ENCODE measurements around the gene CEP162. TPM values are rescaled to one million over a fixed set of nuclear protein-coding genes. Genes with fewer than 3 reads are reported as not detected.
"Not testable (repeated sequence)": the region's sequence is repeated elsewhere in the genome, so short reads cannot be mapped to it uniquely, and the experiment has no call there.

The CEP162 gene
- total and polyA plus RNA-seq, 2 donors (not counting 1 experiment from before 2014, with no cell fraction given): 3.7 to 7.4 TPM

GRCh38 chr6:84089081-84089480, 138.4 kb downstream of the CEP162 start:
- H3K9ac ChIP-seq (ENCODE audit: insufficient read depth, low read length): no peak overlapping the region
- H3K36me3 ChIP-seq (ENCODE audit: control insufficient read depth, insufficient read depth, low read length): no peaks in the 10 kb centered on the region
- H3K4me2 ChIP-seq (ENCODE audit: extremely low read depth, insufficient read depth, low read length): no peak overlapping the region
- DNase-seq (ENCODE audit: low read depth in 2 of 2): no peak
- no peak overlapping the region for H3K27ac ChIP-seq (ENCODE audit: insufficient read depth, low read length)
- H3K27me3 ChIP-seq (ENCODE audit: control insufficient read depth, insufficient read depth, low read length): no peaks in the 10 kb centered on the region
- no peak overlapping the region for H3K4me3 ChIP-seq (replicated peaks in 1 of 4; ENCODE audit: control extremely low read depth in 1 of 4, insufficient read depth in 1 of 4, low read depth in 3 of 4, low read length in 4 of 4)
- no peaks in the 10 kb centered on the region for H3K9me3 ChIP-seq (ENCODE audit: control insufficient read depth, insufficient read depth, low read depth, low read length)
- TF ChIP-seq CTCF (conservative IDR thresholded peaks at IDR 0.05 in 1 of 2, IDR thresholded peaks at IDR 0.05 in 1 of 2; ENCODE audit: low read depth in 1 of 2, low read length in 2 of 2) (no peak), EZH2 (IDR thresholded peaks at IDR 0.05; ENCODE audit: low read length, missing control alignments) (no peak)
- H2AFZ ChIP-seq (ENCODE audit: low read length): no peak overlapping the region
- no peaks in the 10 kb centered on the region for H4K20me1 ChIP-seq (ENCODE audit: control insufficient read depth, extremely low read depth, insufficient read depth, low read length)
- no peaks in the 10 kb centered on the region for H3K4me1 ChIP-seq (ENCODE audit: control insufficient read depth, extremely low read depth, insufficient read depth, low read length)
- H3K79me2 ChIP-seq (ENCODE audit: control insufficient read depth, insufficient read depth, low read length): no peaks in the 10 kb centered on the region

DNA sequence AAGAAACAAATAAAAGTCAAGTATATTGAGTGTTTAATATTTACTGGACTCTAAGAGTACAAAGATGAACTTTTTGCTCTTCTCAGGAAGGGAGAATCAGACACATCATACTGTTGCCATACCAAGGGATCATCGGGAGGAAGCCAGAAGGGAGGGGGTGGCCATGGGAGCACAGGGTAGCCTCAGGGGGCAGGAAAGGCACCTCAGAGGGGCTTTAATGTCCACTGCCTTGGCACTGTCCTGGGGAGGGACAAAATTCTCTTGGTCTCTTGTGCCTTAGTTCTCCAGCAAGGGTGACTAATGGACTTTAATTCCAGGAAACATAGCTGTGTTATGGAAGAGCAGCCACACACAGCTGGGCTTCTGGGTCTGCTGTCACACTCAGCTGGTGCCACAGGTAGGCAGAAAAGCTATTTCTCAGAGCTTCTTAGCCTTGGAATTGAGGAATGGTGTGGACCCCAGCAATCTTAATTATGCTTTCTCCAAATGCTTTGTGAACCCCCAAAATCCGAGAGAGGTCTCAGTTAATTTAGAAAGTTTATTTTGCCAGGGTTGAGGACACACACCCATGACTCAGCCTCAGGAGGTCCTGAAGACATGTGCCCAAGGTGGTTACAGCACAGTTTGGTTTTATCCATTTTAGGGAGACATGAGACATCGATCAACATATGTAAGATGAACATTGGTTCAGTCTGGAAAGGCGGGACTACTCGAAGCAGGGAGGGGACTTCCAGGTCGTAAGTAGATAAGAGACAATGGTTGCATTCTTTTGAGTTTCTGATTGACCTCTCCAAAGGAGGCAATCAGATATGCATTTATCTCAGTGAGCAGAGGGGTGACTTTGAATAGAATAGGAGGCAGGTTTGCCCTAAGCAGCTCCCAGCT, 140.7 kb downstream of the CEP162 start:
- H3K9ac ChIP-seq (ENCODE audit: insufficient read depth, low read length): no peak overlapping the region
- DNase-seq (ENCODE audit: low read depth in 2 of 2): no peak
- no peak overlapping the region for H3K4me3 ChIP-seq (replicated peaks in 1 of 4; ENCODE audit: control extremely low read depth in 1 of 4, insufficient read depth in 1 of 4, low read depth in 3 of 4, low read length in 4 of 4)
- no peaks in the 10 kb centered on the region for H3K4me1 ChIP-seq (ENCODE audit: control insufficient read depth, extremely low read depth, insufficient read depth, low read length)
- TF ChIP-seq CTCF (conservative IDR thresholded peaks at IDR 0.05 in 1 of 2, IDR thresholded peaks at IDR 0.05 in 1 of 2; ENCODE audit: low read depth in 1 of 2, low read length in 2 of 2) (no peak), EZH2 (IDR thresholded peaks at IDR 0.05; ENCODE audit: low read length, missing control alignments) (no peak)
- no peak overlapping the region for H3K27ac ChIP-seq (ENCODE audit: insufficient read depth, low read length)
- no peaks in the 10 kb centered on the region for H3K79me2 ChIP-seq (ENCODE audit: control insufficient read depth, insufficient read depth, low read length)
- no peaks in the 10 kb centered on the region for H4K20me1 ChIP-seq (ENCODE audit: control insufficient read depth, extremely low read depth, insufficient read depth, low read length)
- no peak overlapping the region for H3K4me2 ChIP-seq (ENCODE audit: extremely low read depth, insufficient read depth, low read length)
- no peak overlapping the region for H2AFZ ChIP-seq (ENCODE audit: low read length)
- H3K27me3 ChIP-seq (ENCODE audit: control insufficient read depth, insufficient read depth, low read length): no peaks in the 10 kb centered on the region
- H3K36me3 ChIP-seq (ENCODE audit: control insufficient read depth, insufficient read depth, low read length): no peaks in the 10 kb centered on the region
- no peaks in the 10 kb centered on the region for H3K9me3 ChIP-seq (ENCODE audit: control insufficient read depth, insufficient read depth, low read depth, low read length)

DNA sequence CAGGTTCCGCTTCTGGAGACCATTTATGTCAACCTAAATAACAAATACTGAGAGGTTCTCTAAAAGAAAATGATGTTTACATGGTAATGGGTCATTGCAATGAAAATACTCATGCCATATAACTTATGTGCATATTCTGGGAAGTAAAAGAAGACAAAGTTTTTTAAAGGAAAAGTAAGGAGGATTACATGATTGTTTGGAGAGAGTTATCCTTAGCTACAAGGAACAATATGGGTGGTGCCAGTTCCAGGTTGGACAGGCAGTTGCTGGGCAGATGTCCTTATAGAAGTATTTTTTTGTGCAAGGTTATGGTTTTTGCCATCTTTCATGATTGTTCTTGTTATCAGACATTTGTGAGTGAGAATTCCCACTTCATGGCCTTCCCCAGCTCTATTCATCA, 141.4 kb downstream of the CEP162 start:
- Histone ChIP-seq H3K9me3 (ENCODE audit: control insufficient read depth, insufficient read depth, low read depth, low read length) (no peaks in the 10 kb centered on the region), H3K27me3 (ENCODE audit: control insufficient read depth, insufficient read depth, low read length) (no peaks in the 10 kb centered on the region), H3K79me2 (ENCODE audit: control insufficient read depth, insufficient read depth, low read length) (no peaks in the 10 kb centered on the region), H3K4me1 (ENCODE audit: control insufficient read depth, extremely low read depth, insufficient read depth, low read length) (no peaks in the 10 kb centered on the region), H3K4me3 (replicated peaks in 1 of 4; ENCODE audit: control extremely low read depth in 1 of 4, insufficient read depth in 1 of 4, low read depth in 3 of 4, low read length in 4 of 4) (no peak overlapping the region), H3K27ac (ENCODE audit: insufficient read depth, low read length) (no peak overlapping the region), H3K9ac (ENCODE audit: insufficient read depth, low read length) (no peak overlapping the region), H3K4me2 (ENCODE audit: extremely low read depth, insufficient read depth, low read length) (no peak overlapping the region), H3K36me3 (ENCODE audit: control insufficient read depth, insufficient read depth, low read length) (no peaks in the 10 kb centered on the region), H2AFZ (ENCODE audit: low read length) (no peak overlapping the region), H4K20me1 (ENCODE audit: control insufficient read depth, extremely low read depth, insufficient read depth, low read length) (no peaks in the 10 kb centered on the region)
- DNase-seq (ENCODE audit: low read depth in 2 of 2): no peak
- no peak for TF ChIP-seq EZH2 (IDR thresholded peaks at IDR 0.05; ENCODE audit: low read length, missing control alignments)

DNA sequence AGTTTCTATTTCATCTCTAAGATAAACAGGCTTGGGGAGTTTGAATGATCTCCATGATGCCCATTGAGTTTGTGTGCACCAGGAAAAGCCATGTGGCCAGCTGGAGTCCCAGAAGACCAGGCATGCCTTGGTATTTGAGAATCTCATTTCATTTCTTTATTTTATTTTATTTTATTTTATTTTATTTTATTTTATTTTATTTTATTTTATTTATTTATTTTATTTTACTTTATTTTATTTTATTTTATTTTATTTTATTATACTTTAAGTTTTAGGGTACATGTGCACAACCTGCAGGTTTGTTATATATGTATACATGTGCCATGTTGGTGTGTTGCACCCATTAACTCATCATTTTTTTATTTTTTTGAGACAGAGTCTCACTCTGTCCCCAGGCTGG, 142.7 kb downstream of the CEP162 start:
- not testable (repeated sequence) for H3K4me3 ChIP-seq (replicated peaks in 1 of 4; ENCODE audit: control extremely low read depth in 1 of 4, insufficient read depth in 1 of 4, low read depth in 3 of 4, low read length in 4 of 4); H3K36me3 ChIP-seq (ENCODE audit: control insufficient read depth, insufficient read depth, low read length); DNase-seq (ENCODE audit: low read depth in 2 of 2); H3K9me3 ChIP-seq (ENCODE audit: control insufficient read depth, insufficient read depth, low read depth, low read length); H3K4me1 ChIP-seq (ENCODE audit: control insufficient read depth, extremely low read depth, insufficient read depth, low read length); H3K4me2 ChIP-seq (ENCODE audit: extremely low read depth, insufficient read depth, low read length); H4K20me1 ChIP-seq (ENCODE audit: control insufficient read depth, extremely low read depth, insufficient read depth, low read length); H3K27ac ChIP-seq (ENCODE audit: insufficient read depth, low read length); H2AFZ ChIP-seq (ENCODE audit: low read length); H3K79me2 ChIP-seq (ENCODE audit: control insufficient read depth, insufficient read depth, low read length); H3K9ac ChIP-seq (ENCODE audit: insufficient read depth, low read length); H3K27me3 ChIP-seq (ENCODE audit: control insufficient read depth, insufficient read depth, low read length)

Measured in fibroblast of lung (primary cell).